Astrocyte of the cerebellum (primary cell): ENCODE results near the gene SUCNR1.
A peak's percentile ranks its signal among the peaks of the same experiment; 100 is the strongest.

Experiments used
- DNase-seq: peaks from one replicate; pipeline ENCODE4 v3.0.0-alpha.2; 2011; ENCODE audit warnings: low read depth
- H3K4me3 ChIP-seq: 2 replicates; pipeline ENCODE4 v1.5.1; 2011; ENCODE audit warnings: mild to moderate bottlenecking, low read depth, low read length, moderate library complexity
- in situ Hi-C: cut with HindIII; loops from 2 replicates; pipeline ENCODE4 v1.10.0; 2017; ENCODE audit warnings: low sequenced_read_pairs
- TF ChIP-seq, protein P1 (sequence below): IDR thresholded peaks from 2 replicates; pipeline ENCODE4 v1.5.1; 2012; ENCODE audit warnings: low read length, low read depth, moderate library complexity, mild to moderate bottlenecking; ENCODE audit errors: missing control alignments

Gene SUCNR1, protein sequence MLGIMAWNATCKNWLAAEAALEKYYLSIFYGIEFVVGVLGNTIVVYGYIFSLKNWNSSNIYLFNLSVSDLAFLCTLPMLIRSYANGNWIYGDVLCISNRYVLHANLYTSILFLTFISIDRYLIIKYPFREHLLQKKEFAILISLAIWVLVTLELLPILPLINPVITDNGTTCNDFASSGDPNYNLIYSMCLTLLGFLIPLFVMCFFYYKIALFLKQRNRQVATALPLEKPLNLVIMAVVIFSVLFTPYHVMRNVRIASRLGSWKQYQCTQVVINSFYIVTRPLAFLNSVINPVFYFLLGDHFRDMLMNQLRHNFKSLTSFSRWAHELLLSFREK

DNA sequence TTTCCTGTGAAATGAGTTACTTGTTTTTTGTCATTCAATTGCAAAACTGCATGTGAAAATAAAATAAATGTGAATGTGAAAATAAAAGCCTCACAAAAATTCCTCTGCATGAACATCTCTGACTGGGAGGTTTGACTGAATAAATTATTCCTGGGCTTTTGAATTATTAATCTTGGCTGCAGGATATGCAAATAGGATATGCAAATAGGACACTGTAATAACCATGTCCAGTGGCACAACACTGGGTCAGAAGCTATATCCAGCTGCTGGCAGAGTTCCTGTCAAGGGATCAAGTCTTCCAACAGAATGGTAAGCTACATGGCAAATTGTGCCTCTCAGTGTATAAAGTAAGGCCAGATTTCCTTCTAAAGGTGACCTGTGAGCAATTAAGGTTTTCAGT is at the start of gene SUCNR1:
TSS of gene SUCNR1 (plus strand) at position 246 of the 400 bp plus-strand sequence. CDS start 6,250 bp downstream, outside the sequence.
- TF ChIP-seq, protein P1, sequence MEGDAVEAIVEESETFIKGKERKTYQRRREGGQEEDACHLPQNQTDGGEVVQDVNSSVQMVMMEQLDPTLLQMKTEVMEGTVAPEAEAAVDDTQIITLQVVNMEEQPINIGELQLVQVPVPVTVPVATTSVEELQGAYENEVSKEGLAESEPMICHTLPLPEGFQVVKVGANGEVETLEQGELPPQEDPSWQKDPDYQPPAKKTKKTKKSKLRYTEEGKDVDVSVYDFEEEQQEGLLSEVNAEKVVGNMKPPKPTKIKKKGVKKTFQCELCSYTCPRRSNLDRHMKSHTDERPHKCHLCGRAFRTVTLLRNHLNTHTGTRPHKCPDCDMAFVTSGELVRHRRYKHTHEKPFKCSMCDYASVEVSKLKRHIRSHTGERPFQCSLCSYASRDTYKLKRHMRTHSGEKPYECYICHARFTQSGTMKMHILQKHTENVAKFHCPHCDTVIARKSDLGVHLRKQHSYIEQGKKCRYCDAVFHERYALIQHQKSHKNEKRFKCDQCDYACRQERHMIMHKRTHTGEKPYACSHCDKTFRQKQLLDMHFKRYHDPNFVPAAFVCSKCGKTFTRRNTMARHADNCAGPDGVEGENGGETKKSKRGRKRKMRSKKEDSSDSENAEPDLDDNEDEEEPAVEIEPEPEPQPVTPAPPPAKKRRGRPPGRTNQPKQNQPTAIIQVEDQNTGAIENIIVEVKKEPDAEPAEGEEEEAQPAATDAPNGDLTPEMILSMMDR: no peak
- no peak for DNase-seq
- H3K4me3 ChIP-seq: no peak within 1 kb of the TSS
- in situ Hi-C loops: no loop called here

DNA sequence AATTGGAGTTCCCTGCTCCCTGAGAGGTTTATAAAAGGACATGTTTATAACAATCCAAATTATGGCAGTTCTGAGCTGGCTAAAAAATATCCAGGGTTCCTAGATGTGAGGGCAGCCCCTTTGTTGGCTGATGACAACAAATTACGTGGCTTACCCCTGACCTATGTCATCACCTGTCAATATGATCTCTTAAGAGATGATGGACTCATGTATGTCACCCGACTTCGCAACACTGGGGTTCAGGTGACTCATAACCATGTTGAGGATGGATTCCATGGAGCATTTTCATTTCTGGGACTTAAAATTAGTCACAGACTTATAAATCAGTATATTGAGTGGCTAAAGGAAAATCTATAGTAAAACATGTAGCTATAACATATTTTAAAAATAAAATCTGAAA is 45.6 kb upstream of the SUCNR1 start:
- no peak for DNase-seq
- in situ Hi-C loops: no loop called here
- no peak overlapping the region for H3K4me3 ChIP-seq
- TF ChIP-seq, protein P1: no peak

DNA sequence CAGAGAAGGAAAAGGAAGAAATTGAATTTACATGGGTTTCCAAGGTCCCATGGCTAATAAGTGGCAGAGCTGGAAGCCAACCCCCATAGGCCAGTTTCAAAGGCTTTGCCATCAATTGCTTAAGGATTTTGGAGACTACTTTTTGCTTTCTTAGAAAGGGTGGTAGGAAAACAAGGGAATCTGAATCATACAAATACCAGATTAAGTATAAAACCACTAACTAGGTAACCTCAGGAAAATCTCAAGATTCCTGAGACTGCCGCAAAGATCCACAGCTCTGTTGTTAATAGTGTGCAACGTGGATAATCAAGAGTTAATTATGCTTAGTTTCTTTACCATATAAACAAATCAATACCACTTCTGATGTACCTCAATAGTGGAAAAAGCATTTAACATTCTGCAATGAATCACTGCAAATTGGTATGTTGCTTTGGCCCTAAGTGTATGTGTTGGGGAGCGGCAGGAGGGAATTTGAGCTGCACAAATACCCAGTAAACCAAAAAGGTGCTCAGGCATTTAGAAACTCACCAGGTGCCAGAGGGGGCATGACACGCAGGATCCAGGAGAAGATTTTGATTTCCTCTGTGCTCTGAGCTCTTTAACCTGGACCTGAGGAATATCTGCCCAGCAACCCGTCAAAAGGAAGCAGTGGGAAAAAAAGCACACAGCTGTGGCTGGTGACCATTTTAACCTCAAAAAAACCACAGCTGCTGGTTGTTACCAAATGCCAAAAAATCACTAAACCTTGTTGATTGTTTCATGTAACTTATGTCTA is 37.5 kb upstream of the SUCNR1 start:
- H3K4me3 ChIP-seq: no peak overlapping the region
- TF ChIP-seq, protein P1: no peak
- in situ Hi-C loops: no loop called here
- peak; percentile 74 for DNase-seq

DNA sequence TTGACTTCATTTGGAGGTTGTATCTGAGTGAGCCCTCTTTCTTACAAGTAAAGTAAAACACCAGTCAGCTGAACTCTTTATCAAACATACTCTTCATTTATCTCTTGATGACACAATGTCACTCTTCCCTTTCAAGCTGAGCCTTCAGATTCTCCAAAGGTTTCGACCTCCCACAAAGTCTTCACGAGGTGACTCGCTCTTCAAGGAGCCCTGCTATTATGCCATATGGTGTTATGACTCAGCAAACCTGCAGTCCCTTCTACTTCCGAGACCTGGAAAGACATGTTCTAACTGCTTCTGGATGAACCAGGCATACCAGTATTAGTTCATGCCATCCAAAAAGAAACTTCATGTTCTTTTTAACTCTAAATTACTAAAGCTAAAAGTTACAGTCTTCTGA is 36.4 kb upstream of the SUCNR1 start:
- TF ChIP-seq, protein P1: no peak
- no peak for DNase-seq

DNA sequence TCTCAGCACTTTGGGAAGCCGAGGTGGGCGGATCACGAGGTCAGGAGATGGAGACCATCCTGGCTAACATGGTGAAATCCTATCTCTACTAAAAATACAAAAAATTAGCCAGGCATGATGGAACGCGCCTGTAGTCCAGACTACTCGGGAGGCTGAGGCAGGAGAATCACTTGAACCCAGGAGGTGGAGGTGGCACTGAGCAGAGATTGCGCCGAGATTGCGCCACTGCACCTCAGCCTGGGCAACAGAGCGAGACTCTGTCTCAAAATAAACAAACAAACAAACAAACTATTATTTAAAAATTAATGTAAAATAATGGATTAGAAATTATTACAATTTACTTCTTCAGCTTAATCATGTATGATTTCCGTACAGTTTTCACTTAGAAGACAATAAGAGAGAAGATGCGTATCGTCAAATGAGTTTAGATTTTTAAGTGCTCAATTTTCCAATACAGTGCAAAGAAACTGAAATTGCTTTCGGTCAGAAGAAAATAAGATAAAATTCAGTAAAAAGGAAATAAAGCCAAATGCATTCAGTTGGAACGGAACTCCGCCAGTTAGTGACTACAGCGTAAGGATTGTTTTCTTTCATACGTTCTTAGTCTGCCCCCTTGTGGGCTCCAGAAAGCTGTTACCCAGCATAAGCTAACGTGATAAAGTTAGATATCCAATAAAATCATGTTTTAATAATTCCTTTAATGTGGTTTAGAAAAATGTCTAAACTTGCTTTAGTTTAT is 34.7 kb upstream of the SUCNR1 start:
- in situ Hi-C loops: no loop called here
- DNase-seq: peak; percentile 81
- no peak overlapping the region for H3K4me3 ChIP-seq
- TF ChIP-seq, protein P1: peak; percentile 74

More for the DNA sequence above, 36.4 kb upstream of the SUCNR1 start:
- no peak overlapping the region for H3K4me3 ChIP-seq
- in situ Hi-C loops: no loop called here

DNA sequence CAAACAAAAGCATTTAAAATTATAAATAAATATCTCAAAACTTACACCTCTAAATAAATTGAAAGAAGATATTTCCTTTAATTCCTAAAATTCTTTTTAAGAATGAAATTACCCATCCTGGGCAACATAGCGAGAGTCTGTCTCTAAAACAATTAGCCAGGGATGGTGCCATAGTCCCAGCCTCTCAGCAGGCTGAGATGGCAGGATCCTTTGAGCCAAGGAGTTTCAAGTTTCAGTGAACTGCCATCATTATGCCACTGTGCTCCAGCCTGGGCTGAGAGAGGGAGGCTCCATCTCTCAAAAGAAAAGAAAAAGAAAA is 34.2 kb upstream of the SUCNR1 start:
- DNase-seq: no peak
- in situ Hi-C loops: no loop called here

More for the DNA sequence above, 34.2 kb upstream of the SUCNR1 start:
- H3K4me3 ChIP-seq: no peak overlapping the region
- TF ChIP-seq, protein P1: no peak
